Amniotic epithelial cell (primary cell): ENCODE data around the gene CHAC1.

Experiments
- DNase-seq: peaks from one replicate; pipeline ENCODE4 v3.0.0-alpha.2; 2010; ENCODE audit warnings: low read depth

CHAC1 gene, protein sequence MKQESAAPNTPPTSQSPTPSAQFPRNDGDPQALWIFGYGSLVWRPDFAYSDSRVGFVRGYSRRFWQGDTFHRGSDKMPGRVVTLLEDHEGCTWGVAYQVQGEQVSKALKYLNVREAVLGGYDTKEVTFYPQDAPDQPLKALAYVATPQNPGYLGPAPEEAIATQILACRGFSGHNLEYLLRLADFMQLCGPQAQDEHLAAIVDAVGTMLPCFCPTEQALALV

GRCh38 chr15:40952901-40953712 is at the start of gene CHAC1:
TSS of gene CHAC1 (plus strand) at chr15:40953471. CDS start at chr15:40953584, 113 bp downstream.
- peak; percentile 94 for DNase-seq

DNA sequence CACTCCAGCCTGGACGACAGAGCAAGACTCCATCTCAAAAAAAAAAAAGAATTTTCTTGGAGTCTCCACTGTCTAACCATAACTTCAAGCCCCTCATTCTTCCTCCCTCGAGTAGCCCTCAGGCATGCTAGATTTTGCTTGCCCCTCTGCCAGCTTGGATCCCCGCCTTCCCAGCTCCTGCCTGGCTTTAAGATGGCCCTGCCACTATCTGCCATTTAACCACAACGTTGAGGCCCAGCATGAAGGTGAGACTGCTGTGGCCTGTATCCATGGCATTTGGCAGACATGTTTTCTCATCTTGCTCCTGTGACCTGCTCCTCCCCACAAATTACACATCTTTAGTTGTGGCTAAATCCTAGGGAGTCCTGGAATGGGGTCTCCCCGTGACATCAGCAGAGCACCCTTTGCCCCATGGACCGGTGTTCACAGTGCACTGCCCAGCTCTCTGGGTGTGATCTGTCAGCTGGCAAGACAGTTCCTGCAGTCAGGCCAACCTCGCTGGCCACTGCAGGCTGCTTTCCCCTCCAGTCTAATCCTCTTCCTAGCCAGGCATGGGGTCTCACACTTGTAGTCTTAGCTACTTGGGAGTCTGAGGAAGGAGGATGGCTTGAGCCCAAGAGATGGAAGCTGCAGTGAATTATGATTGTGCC is 48.6 kb upstream of the CHAC1 start:
- no peak for DNase-seq

DNA sequence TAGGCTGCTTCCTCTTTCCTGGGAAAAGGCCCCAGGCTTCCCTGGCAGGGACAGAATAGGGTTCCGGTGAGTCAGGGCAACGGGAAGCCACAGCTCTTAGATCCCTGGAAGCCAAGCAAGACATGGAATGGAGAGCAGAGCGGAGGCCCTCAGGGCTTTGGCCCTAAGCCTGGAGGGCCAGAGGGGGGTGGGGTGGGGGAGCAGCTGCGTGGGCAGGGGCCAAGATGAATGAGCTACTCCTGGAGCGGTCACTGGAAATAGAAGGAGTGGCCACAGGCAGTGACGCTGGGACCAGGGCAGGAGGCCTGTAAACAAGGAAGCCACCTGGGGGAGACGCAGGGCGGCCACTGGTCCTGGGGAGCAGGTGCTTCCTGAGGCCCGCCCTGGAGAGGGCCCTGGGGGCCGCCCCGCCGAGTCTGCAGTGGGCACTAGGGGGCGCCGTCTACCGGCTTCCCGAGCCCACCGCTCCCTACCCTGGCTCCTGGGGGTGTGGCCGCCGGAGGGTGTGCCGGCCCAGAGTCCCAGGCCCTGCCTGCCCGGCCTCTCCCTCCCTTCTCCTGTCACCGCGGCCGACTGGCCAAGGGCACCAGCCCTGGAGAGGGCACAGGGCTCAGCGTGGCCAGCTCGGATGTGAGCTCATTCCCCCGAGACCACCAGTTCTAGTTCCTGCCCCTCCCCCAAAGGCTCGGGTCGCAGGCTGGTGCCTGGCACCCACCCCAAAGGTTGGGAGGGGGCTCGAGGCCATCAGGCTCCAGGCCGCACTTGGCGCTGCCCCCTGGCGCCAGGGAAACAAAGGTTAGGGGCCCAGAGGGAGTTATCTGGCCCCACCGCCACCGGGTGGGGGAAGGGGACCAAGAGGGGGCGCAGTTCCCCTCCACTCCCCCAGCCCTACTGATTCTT is 46.9 kb upstream of the CHAC1 start:
- peak; percentile 71 for DNase-seq

DNA sequence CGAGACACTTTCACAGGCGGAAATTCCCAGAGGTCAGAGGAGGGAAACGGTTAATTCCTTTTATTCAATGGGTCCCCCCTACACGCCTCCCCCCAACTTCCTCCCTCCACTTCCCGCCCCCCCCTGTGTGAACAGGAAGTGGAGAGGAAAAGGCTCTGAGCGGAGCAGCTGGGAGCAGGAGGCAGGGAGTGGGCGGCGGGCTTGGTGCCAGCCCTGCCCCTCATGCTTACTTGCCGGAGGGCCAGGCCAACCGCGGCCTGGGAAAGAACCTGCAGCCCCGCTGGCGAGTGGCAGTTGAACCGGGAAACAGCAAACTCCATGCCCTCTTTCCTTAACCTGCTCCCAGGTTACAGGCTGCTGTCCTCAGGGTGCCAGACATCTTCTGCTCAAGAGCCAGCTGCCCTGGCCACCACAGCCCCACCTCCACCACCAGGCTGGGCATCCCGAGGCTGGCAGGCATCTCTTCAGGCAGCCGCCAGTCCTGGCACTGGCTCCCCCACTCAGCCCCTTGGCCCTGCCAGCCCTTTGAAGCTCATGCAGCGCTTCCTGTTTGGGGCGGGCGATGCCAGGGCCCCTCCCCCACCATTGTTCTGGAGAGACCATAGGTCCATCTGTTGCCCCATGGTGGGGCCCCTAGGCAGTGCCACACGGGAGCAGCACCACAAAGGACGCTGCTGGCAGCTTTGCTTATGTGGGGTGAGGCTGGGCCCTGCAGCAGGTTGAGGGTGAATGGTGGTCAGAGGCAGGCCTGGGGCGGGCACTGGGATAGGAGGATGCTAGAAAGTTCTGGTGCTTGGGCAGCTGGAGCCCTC is 46.1 kb upstream of the CHAC1 start:
- no peak for DNase-seq

- no peak for DNase-seq
Measured at GRCh38 chr15:40908095-40908494, 45.2 kb upstream of the CHAC1 start.

DNA sequence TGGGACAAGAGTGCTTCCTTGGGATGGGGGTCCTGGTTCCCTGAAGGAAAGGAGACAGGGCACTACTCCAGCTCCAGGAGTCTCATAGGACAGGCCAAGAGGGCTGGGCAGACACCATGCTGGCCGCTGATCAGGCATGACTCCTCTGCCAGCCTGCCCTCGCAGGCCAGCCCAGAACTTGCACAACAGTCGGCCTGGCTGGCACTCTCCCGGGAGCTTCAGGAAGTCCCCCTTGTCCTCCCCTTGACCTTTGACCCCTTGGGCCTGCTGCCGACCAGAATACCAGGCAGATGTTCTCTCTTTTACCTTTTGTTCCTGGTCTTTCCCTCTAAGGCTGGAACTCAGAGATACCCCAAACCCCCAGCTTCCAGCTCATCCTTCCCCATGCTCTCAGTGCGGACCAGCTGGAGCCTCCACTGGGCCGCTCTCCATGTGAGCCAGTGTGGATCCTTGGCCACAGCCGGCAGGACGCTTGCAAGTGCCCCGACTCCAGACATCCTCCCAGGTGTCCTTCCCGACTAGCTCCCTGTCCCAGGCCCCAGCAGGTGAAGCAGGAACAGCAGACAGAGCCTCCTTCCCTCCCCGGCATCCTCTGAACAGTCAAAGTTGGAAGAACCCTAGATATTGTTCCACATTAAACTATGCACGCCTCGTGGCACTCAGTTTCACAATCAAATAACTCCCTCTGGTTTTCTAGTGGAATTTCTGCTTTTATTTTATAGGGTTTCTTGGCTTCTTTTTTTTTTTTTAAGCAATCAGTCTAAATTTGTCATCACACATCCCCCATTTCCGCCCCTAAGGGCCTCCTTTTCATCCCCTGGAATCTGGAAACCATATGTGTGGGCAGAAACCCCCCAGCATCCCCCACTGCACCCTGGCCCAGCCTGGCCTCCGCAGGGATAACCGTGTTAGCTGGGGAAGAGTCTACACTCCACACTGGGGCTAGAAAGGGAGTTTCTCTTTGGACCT is 43.3 kb upstream of the CHAC1 start:
- peak; percentile 75 for DNase-seq

DNA sequence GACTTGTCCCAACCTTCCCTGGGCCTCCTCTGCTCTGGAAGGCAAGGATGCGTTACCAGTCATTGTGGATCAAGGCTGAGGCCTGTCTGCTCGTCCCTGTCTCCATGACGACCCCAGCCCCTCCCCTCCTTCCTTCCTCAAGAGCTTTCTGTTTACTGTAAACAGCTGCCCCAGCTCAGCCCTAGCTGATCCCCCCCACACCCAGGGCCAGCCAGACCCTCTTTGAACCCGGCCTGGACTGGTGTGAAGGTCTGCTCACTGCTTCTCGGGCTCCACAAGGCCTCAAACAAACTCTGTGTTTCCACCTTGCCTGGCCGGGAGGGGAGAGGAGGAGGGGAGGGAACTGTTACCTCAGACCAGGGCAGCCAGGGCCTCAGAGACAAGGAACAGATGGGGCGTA is 42.1 kb upstream of the CHAC1 start:
- no peak for DNase-seq

GRCh38 chr15:40911693-40912092 is 41.6 kb upstream of the CHAC1 start:
- DNase-seq, result no peak

DNA sequence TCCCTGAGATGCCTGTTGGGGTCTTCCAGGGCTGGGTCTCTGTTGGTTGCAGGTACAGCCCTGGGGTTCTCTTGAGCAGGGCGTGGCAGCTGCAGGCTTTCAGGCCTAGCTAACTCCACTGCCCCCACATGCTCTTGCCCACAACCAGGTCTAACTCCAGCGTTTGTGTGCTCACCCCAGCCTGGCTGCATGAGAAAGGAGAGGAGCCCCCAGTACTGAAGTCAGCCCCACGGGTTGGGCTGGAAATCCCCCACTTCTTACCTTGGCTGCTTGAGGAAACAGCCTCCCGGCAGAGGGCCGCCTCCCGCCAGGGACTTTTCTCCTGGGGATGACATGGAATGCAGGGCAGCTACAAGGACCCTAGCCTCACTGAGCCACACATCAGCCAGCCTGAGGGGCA is 40.8 kb upstream of the CHAC1 start:
- no peak for DNase-seq

DNA sequence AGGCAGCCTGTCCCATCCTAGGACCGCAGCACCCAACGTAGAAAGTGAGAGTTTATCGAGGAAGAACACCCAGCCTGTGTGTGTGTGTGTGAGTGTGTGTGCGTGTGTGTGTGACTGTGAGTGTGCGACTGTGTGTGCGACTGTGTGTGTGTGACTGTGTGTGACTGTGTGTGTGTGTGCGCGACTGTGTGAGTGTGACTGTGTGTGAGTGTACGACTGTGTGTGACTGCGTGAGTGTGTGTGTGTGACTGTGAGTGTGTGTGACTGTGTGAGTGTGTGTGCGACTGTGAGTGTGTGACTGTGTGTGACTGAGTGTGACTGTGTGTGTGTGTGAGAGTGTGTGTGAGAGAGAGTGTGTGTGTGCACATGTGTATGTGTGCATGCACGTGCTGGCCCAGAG is 39.3 kb upstream of the CHAC1 start:
- DNase-seq, result no peak

DNA sequence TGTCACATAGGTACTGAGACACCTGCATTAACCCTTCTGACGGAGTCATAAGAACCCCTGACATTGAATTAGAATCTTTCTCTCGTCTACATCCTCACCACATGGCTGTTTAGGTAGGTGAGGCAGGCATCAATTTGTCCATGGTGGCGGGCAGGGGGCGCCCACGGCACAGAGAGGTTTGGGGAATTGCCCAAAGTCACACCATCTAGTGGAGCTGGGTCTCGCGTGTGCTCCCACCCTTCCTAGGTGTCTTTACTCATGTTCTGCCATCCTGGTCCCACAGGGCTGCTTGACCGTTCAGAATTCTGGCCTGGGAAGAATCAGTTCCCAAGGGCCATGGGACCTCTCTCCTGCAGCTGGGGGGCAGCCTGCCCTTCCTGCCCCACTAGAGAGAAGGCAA is 38.8 kb upstream of the CHAC1 start:
- no peak for DNase-seq

- no peak for DNase-seq
Measured at GRCh38 chr15:40915116-40915661, 38.1 kb upstream of the CHAC1 start.

DNA sequence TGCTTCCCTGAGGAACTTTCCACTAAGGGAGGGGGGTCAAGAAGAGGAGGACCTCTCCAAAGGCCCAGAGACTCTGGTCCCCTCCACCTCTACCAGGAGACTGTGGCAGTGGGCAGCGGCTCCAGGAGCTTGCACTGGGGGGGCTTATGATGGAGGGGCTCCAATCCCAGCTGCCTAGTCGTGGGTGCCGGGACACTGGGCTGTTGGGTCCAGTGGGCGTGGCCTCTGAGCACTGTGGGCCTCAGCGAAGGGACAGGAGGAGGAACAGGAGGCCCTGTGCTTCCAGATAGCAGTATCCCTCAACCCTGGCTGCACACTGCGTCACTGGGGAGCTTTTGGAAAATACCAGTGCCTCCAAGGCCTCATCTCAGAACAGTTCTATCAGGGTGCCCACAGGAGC is 37.6 kb upstream of the CHAC1 start:
- DNase-seq, result no peak

DNA sequence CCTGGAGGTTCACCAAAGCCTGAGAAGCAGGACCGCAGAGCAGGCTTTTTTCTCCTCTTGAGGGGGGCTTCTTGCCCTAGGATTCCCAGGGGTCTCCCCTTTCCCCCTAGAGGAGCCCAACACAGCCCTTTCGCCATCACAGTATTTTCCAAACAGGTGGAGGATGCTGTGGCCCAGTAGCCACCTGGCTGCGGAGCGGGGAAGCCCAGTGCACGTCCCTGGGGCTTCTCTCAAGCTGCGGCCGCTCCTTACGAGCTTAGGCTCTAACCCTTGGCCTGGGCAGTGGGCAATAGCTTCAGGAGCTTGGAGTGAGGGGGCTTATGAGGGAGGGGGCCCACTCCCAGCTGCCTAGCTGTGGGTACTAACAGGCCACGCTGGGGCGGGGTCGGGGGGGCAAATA is 35.7 kb upstream of the CHAC1 start:
- no peak for DNase-seq

DNA sequence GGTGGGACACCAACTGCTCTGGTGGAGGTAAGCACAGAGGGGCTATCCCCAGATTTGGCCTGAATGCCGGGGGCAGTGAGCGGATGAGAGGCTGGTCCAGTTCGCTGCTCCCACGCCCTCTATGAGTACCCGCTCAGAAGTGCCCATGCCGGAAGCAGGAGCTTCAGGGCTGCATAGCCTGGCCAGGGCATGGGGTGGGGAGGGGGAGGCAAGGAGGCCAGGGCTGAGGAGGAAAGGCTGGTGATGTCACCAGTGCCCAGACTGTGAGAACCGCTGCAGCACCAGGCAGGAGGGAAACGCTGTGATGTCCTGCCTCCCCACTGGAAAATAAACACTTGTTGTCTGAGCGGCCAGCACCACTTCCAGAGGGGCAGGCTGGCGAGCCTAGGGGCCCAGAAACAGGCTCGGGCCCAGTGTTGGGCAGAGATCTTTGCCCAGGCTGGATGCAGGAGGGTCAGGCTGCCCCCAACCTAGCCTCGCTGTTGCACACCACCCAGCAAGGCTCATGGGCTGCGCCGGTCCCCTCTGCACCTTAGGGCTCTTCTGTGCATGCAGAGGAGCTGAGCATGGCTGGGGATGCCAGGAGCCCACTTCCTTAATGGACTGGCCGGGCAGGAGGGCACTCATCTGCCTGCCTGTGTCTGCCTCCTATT is 35.0 kb upstream of the CHAC1 start:
- no peak for DNase-seq

DNA sequence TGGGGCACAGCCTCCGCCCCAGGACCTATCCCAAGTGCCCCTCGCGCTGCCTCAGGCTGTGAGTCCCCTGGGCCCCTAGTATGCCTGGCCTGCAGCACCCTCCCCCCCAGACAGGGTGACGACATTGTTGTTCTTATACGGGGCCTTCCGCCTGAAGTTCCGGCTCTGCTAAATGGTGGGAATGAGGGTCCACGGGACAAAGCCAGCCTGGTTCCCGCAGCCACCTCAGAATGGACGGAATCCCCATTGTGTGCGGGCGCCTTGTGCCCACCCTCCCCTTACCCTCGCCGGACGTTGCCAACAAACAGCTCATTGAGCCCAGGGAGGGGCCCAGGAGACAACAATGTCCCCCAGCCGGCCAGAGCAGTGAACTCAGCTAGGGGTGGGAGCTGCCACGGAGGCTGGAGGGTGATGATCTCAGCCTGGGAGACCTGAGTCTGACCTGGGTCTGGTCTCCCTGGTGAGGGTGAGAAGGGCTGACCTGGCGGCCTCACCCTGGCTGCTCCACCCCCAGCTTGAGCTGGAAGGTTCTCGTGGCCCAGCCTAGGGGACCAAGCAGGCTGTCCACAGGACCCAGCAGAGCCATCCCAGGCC is 34.4 kb upstream of the CHAC1 start:
- DNase-seq, result no peak

GRCh38 chr15:40921949-40922607 is 31.2 kb upstream of the CHAC1 start:
- DNase-seq, result no peak

DNA sequence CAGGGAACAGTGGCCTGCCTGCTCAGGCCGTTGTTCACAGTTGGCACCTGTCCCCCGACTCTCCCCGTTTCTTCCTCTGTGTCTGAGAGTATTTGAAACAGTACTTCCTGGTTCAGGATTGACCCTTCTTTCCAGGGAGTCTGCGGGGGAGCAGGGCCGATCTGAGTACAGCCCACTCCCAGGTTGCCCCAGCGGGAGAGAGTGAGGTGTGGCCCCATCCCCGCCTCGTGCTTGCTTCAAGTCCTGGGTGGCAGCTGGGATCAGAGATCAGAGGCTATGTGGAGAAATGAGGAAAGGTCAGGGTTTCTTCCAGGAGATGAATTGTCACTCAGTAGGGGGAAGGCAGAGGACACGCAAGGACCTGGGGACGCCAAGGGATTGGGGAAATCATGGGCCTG is 30.7 kb upstream of the CHAC1 start:
- no peak for DNase-seq
